Kidney (tissue), 14 donors: ENCODE data around the gene SPATA24. TPM values are rescaled to one million over a fixed set of nuclear protein-coding genes. Genes with fewer than 3 reads are reported as not detected.
A peak's percentile ranks its signal among the peaks of the same experiment; 100 is the strongest.

Source experiments
- DNase-seq, 5 donors: peaks; one replicate each; pipeline ENCODE4 v3.0.0-alpha.2; 2013 to 2020
- FAIRE-seq: peaks from 2 replicates; lab custom pipeline; 2012; peaks lifted over from hg19 to GRCh38; lab: Jason Lieb, UNC
- H3K27ac ChIP-seq, 2 donors: one replicate each; pipeline ENCODE4 v1.7.0; 2013; ENCODE audit warnings: low read depth in 2 of 2, low read length in 2 of 2, inconsistent platforms in 1 of 2
- H3K27me3 ChIP-seq: one replicate; pipeline ENCODE4 v1.7.1; 2013; ENCODE audit warnings: low read length, inconsistent platforms; ENCODE audit not compliant: control insufficient read depth, insufficient read depth
- H3K36me3 ChIP-seq, 3 donors: one replicate each; pipeline versions ENCODE4 v1.7.0 to v1.7.1; 2013; ENCODE audit warnings: low read length in 3 of 3, control low read depth in 1 of 3, inconsistent platforms in 1 of 3; ENCODE audit not compliant: insufficient read depth in 3 of 3, control insufficient read depth in 2 of 3
- H3K4me1 ChIP-seq, 3 donors: one replicate each; pipeline versions ENCODE4 v1.7.0 to v1.7.1; 2013; ENCODE audit warnings: low read length in 3 of 3, inconsistent platforms in 1 of 3, low read depth in 1 of 3; ENCODE audit not compliant: control insufficient read depth in 2 of 3, insufficient read depth in 2 of 3
- H3K4me3 ChIP-seq, 3 donors: one replicate each; pipeline versions ENCODE4 v1.7.0 to v1.8.1; 2013; ENCODE audit warnings: low read length in 3 of 3, control low read depth in 1 of 3, inconsistent platforms in 1 of 3
- H3K9ac ChIP-seq, 3 donors: one replicate each; pipeline versions ENCODE4 v1.7.0 to v1.7.1; 2013; ENCODE audit warnings: low read length in 3 of 3, control low read depth in 1 of 3, inconsistent platforms in 1 of 3
- H3K9me3 ChIP-seq, 3 donors: one replicate each; pipeline versions ENCODE4 v1.7.0 to v1.7.1; 2013; ENCODE audit warnings: low read length in 3 of 3, control low read depth in 1 of 3, inconsistent platforms in 1 of 3; ENCODE audit not compliant: control insufficient read depth in 2 of 3, insufficient read depth in 1 of 3
- CTCF ChIP-seq: IDR thresholded peaks from 3 replicates; pipeline ENCODE4 v1.5.1; 2012; ENCODE audit warnings: mild to moderate bottlenecking, moderate library complexity, borderline replicate concordance; ENCODE audit not compliant: insufficient read depth; ENCODE audit errors: extremely low read depth
- intact Hi-C: fragments of 100-400 bp; cut with DNase I; formaldehyde crosslinking; loops from one replicate; pipeline ENCODE4 v1.11.1; 2022
- polyA plus RNA-seq: library from polyadenylated mRNA; stranded (reverse); fragments of 350-450 nt; fragmentation: Illumina TruSeq; extraction: RNeasy Lipid Tissue Mini Kit (QIAGEN cat#74804); gene quantifications from one replicate; pipeline ENCODE4 v1.2.3, GENCODE V29; 2014; ENCODE audit warnings: low read depth, low replicate concordance; ENCODE audit not compliant: insufficient read depth
- total RNA-seq: library from RNA; stranded (reverse); fragmentation: NEBNext Ultra II Directional; extraction: Animal tissue kit (Norgen Biotek cat#: 25700); gene quantifications from one replicate; pipeline ENCODE4 v1.2.1, GENCODE V29; 2021
- donor health status: control.
- donor health status: control.
- donor health status: control.
- donor health status: control.
- donor health status: control.
- donor health status: DM: yes; HTN: yes; CAD: no.
- donor health status: Normal renal cell carcinoma (clear cell type).

The SPATA24 gene
- total and polyA plus RNA-seq, 2 donors from 2014 or later = 6.8 to 21.6 TPM

- intact Hi-C loops = no loop called here
- no peak for TF ChIP-seq CTCF
- no peak for FAIRE-seq
- Histone ChIP-seq H3K27me3 (peaks cover 8% of the 10 kb centered on the region), H3K4me1 (peaks cover 0 to 14% (median 3%) of the 10 kb centered on the region in 3 donors), H3K9me3 (no peaks in the 10 kb centered on the region), H3K9ac (no peak overlapping the region), H3K27ac (no peak overlapping the region), H3K4me3 (no peak overlapping the region), H3K36me3 (no peaks in the 10 kb centered on the region)
- DNase-seq = no peak
Observed at GRCh38 chr5:139395844-139396640, 7.8 kb downstream of the SPATA24 start.

GRCh38 chr5:139394654-139395566, 9.0 kb downstream of the SPATA24 start, which contains the start of gene PROB1:
Gene PROB1 (minus strand): TSS chr5:139395104. CDS start chr5:139395081, 23 bp downstream.
- H3K27ac ChIP-seq = peak within 1 kb of the TSS; percentile 28 to 85
- FAIRE-seq = no peak
- no peaks in the 10 kb centered on the region for H3K36me3 ChIP-seq
- peak within 1 kb of the TSS in 2 of 3 donors; percentile 18 to 59 for H3K4me3 ChIP-seq
- H3K27me3 ChIP-seq = peaks cover 8% of the 10 kb centered on the region
- peaks cover 0 to 14% (median 3%) of the 10 kb centered on the region in 3 donors for H3K4me1 ChIP-seq
- TF ChIP-seq CTCF = no peak
- H3K9me3 ChIP-seq = no peaks in the 10 kb centered on the region
- peak within 1 kb of the TSS in 1 of 3 donors; percentile 65 for H3K9ac ChIP-seq
- intact Hi-C loops = no loop called here
- DNase-seq = peak in 3 of 5 donors; percentile 35 to 87 (median 57)

- peak in 4 of 5 donors; percentile 54 to 89 (median 68) for DNase-seq
- TF ChIP-seq CTCF = peak; percentile 35
- intact Hi-C loops = no loop called here
- no peaks in the 10 kb centered on the region for H3K36me3 ChIP-seq
- H3K27ac ChIP-seq = peak overlapping the region in 1 of 2 donors; percentile 85
- H3K9ac ChIP-seq = peak overlapping the region in 1 of 3 donors; percentile 65
- H3K4me3 ChIP-seq = peak overlapping the region in 2 of 3 donors; percentile 18 to 59
- no peak for FAIRE-seq
- H3K9me3 ChIP-seq = no peaks in the 10 kb centered on the region
- peaks cover 8% of the 10 kb centered on the region for H3K27me3 ChIP-seq
- H3K4me1 ChIP-seq = peaks cover 0 to 14% (median 3%) of the 10 kb centered on the region in 3 donors
Observed at GRCh38 chr5:139394123-139394653, 9.7 kb downstream of the SPATA24 start.
